CD14-positive monocyte (primary cell): Measurements from ENCODE around the gene SLC17A3. TPM values are rescaled to one million over a fixed set of nuclear protein-coding genes. Genes with fewer than 3 reads are reported as not detected.

Source experiments
- DNase-seq, 3 donors: peaks; one replicate each; pipeline ENCODE4 v3.0.0-alpha.2; 2011 to 2022
- H2AFZ ChIP-seq: 2 replicates; pipeline ENCODE4 v1.6.0; 2012; ENCODE audit warnings: mild to moderate bottlenecking, low read depth, low read length, inconsistent platforms; ENCODE audit not compliant: insufficient read depth, poor library complexity, severe bottlenecking
- H3K27ac ChIP-seq, 2 donors: 1 replicate in 1 of 2; 2 replicates in 1 of 2; pipeline ENCODE4 v1.5.1; 2012 to 2013; ENCODE audit warnings: low read length in 2 of 2, control low read depth in 1 of 2, inconsistent platforms in 1 of 2, low read depth in 1 of 2, mild to moderate bottlenecking in 1 of 2
- H3K27me3 ChIP-seq, 2 donors: one replicate each; pipeline versions ENCODE4 v1.6.0 to v1.6.1; 2011 to 2013; ENCODE audit warnings: low read length in 2 of 2; ENCODE audit not compliant: control insufficient read depth in 2 of 2, insufficient read depth in 2 of 2
- H3K36me3 ChIP-seq, 2 donors: replicated peaks in 1 of 2; 1 replicate in 1 of 2; 2 replicates in 1 of 2; pipeline versions ENCODE4 v1.5.1 to v1.6.1; 2012 to 2013; ENCODE audit warnings: low read length in 2 of 2, control low read depth in 1 of 2, inconsistent platforms in 1 of 2, mild to moderate bottlenecking in 1 of 2; ENCODE audit not compliant: insufficient read depth in 2 of 2, control insufficient read depth in 1 of 2
- H3K4me1 ChIP-seq, 2 donors: 1 replicate in 1 of 2; 2 replicates in 1 of 2; pipeline versions ENCODE4 v1.5.1 to v1.6.1; 2012 to 2013; ENCODE audit warnings: low read length in 2 of 2, control low read depth in 1 of 2, inconsistent platforms in 1 of 2, mild to moderate bottlenecking in 1 of 2, moderate library complexity in 1 of 2; ENCODE audit not compliant: insufficient read depth in 2 of 2, control insufficient read depth in 1 of 2
- H3K4me2 ChIP-seq: replicated peaks from 2 replicates; pipeline ENCODE3; 2012; ENCODE audit warnings: low read length, moderate library complexity, mild to moderate bottlenecking; ENCODE audit not compliant: poor library complexity, severe bottlenecking; ENCODE audit errors: extremely low read depth
- H3K4me3 ChIP-seq, 3 experiments: fragments of 200-600 bp in 1 of 3; sonication (generic) in 1 of 3; replicated peaks in 1 of 3; 1 replicate in 2 of 3; 2 replicates in 1 of 3; pipeline ENCODE4 v1.5.1; 2011 to 2013; ENCODE audit warnings: low read length in 3 of 3, mild to moderate bottlenecking in 3 of 3, control low read depth in 2 of 3, low read depth in 2 of 3, inconsistent platforms in 1 of 3, moderate library complexity in 1 of 3
- H3K79me2 ChIP-seq: 2 replicates; pipeline ENCODE4 v1.6.0; 2012; ENCODE audit warnings: mild to moderate bottlenecking, control low read depth, inconsistent platforms, low read length, moderate library complexity; ENCODE audit not compliant: insufficient read depth
- H3K9ac ChIP-seq: 2 replicates; pipeline ENCODE4 v1.6.0; 2017; ENCODE audit warnings: low read length, mild to moderate bottlenecking; ENCODE audit not compliant: insufficient read depth, poor library complexity, severe bottlenecking
- H3K9me3 ChIP-seq, 2 donors: replicated peaks in 1 of 2; 1 replicate in 1 of 2; 2 replicates in 1 of 2; pipeline versions ENCODE4 v1.5.1 to v1.6.1; 2012 to 2013; ENCODE audit warnings: low read length in 2 of 2, control low read depth in 1 of 2; ENCODE audit not compliant: control insufficient read depth in 1 of 2, insufficient read depth in 1 of 2
- H4K20me1 ChIP-seq: 2 replicates; pipeline ENCODE4 v1.6.0; 2012; ENCODE audit warnings: mild to moderate bottlenecking, low read length, control low read depth, moderate library complexity; ENCODE audit not compliant: insufficient read depth
- H3K27ac Mint-ChIP-seq, 7 donors: one replicate each; pipeline ENCODE4 v1.8.0; 2020; ENCODE audit warnings: mild to moderate bottlenecking in 7 of 7, mixed read lengths in 7 of 7, moderate library complexity in 6 of 7, inconsistent platforms in 2 of 7
- H3K27me3 Mint-ChIP-seq, 3 donors: one replicate each; pipeline ENCODE4 v1.8.0; 2021 to 2022; ENCODE audit warnings: low read depth in 3 of 3, mild to moderate bottlenecking in 3 of 3, mixed read lengths in 3 of 3, moderate library complexity in 3 of 3, inconsistent platforms in 1 of 3
- H3K36me3 Mint-ChIP-seq, 2 donors: one replicate each; pipeline ENCODE4 v1.8.0; 2020; ENCODE audit warnings: mixed read lengths in 2 of 2, inconsistent platforms in 1 of 2, mild to moderate bottlenecking in 1 of 2
- H3K4me1 Mint-ChIP-seq: one replicate; pipeline ENCODE4 v1.8.0; 2020; ENCODE audit warnings: mild to moderate bottlenecking, mixed read lengths
- H3K4me3 Mint-ChIP-seq, 2 donors: one replicate each; pipeline ENCODE4 v1.8.0; 2020; ENCODE audit warnings: mild to moderate bottlenecking in 2 of 2, mixed read lengths in 2 of 2, moderate library complexity in 1 of 2
- H3K9me3 Mint-ChIP-seq, 7 donors: one replicate each; pipeline ENCODE4 v1.8.0; 2020 to 2022; ENCODE audit warnings: mixed read lengths in 7 of 7, mild to moderate bottlenecking in 6 of 7, moderate library complexity in 6 of 7, inconsistent platforms in 2 of 7
- CTCF ChIP-seq: fragments of 200-600 bp; IDR thresholded peaks from one replicate; pipeline ENCODE4 v1.8.0; 2022; ENCODE audit warnings: antibody characterized with exemption, mild to moderate bottlenecking
- WGBS: methylation state at CpG from one replicate; pipeline ENCODE4 v1.1.5; 2013; ENCODE audit warnings: missing lambda C conversion rate; ENCODE audit not compliant: insufficient coverage; 5-methylcytosine and 5-hydroxymethylcytosine counted together
- intact Hi-C, 2 donors: fragments of 100-400 bp; cut with micrococcal nuclease; formaldehyde crosslinking; loops; one replicate each; pipeline versions ENCODE4 v1.15.0 to v1.15.1; 2023
- polyA plus RNA-seq, 3 donors: library from polyadenylated mRNA; depleted of rRNA in 1 of 3; unstranded in 2 of 3; stranded (reverse) in 1 of 3; fragments of 300-500 nt in 2 of 3; fragments of >200 nt in 1 of 3; fragmentation: Illumina TruSeq in 2 of 3; gene quantifications; 1 replicate in 2 of 3; 2 replicates in 1 of 3; pipeline ENCODE4 v1.2.3, GENCODE V29; 2012 to 2021

The SLC17A3 gene
- polyA plus RNA-seq, 3 donors: not detected

GRCh38 chr6:25880601-25881000 lies 6.6 kb upstream of the SLC17A3 start:
- Histone ChIP-seq H3K4me1 (peaks cover 0 to 7% of the 10 kb centered on the region in 2 donors), H3K4me2 (no peak overlapping the region), H3K4me3 (no peak overlapping the region), H2AFZ (no peak overlapping the region), H3K79me2 (no peaks in the 10 kb centered on the region), H3K9ac (no peak overlapping the region), H3K27me3 (no peaks in the 10 kb centered on the region), H3K27ac (no peak overlapping the region), H3K36me3 (no peaks in the 10 kb centered on the region), H3K9me3 (peaks cover 0 to 4% of the 10 kb centered on the region in 2 donors), H4K20me1 (no peaks in the 10 kb centered on the region)
- WGBS: 100% methylated on average over 1 of the region's 4 CpGs
- H3K27me3 Mint-ChIP-seq: peaks cover 0 to 9% (median 9%) of the 10 kb centered on the region in 3 donors
- H3K9me3 Mint-ChIP-seq: peaks cover 0 to 5% (median 3%) of the 10 kb centered on the region in 7 donors
- H3K36me3 Mint-ChIP-seq: no peaks in the 10 kb centered on the region
- H3K27ac Mint-ChIP-seq: no peak overlapping the region
- intact Hi-C loops: no loop called here
- H3K4me1 Mint-ChIP-seq: peaks cover 9% of the 10 kb centered on the region
- no peak for DNase-seq
- TF ChIP-seq CTCF: no peak
- H3K4me3 Mint-ChIP-seq: no peak overlapping the region

- DNase-seq: no peak
- H3K4me2 ChIP-seq: no peak overlapping the region
- H3K27me3 ChIP-seq: no peaks in the 10 kb centered on the region
- no peaks in the 10 kb centered on the region for H3K36me3 Mint-ChIP-seq
- TF ChIP-seq CTCF: no peak
- no peak overlapping the region for H3K4me3 ChIP-seq
- no peaks in the 10 kb centered on the region for H4K20me1 ChIP-seq
- H3K9me3 Mint-ChIP-seq: peaks cover 0 to 5% (median 3%) of the 10 kb centered on the region in 7 donors
- no peak overlapping the region for H3K4me3 Mint-ChIP-seq
- peaks cover 0 to 4% of the 10 kb centered on the region in 2 donors for H3K9me3 ChIP-seq
- H3K9ac ChIP-seq: no peak overlapping the region
- H3K4me1 ChIP-seq: peaks cover 0 to 16% of the 10 kb centered on the region in 2 donors
- no peaks in the 10 kb centered on the region for H3K79me2 ChIP-seq
- peaks cover 14% of the 10 kb centered on the region for H3K4me1 Mint-ChIP-seq
- intact Hi-C loops: no loop called here
- H2AFZ ChIP-seq: no peak overlapping the region
- H3K27ac ChIP-seq: no peak overlapping the region
- WGBS: 83% methylated on average over 1 of the region's 2 CpGs
- peaks cover 0 to 9% (median 9%) of the 10 kb centered on the region in 3 donors for H3K27me3 Mint-ChIP-seq
- H3K36me3 ChIP-seq: no peaks in the 10 kb centered on the region
- H3K27ac Mint-ChIP-seq: peak overlapping the region in 1 of 7 donors; percentile 15
Observed at GRCh38 chr6:25878721-25879322, 4.8 kb upstream of the SLC17A3 start.
